ENCODE measurements around the gene TMEM178A. TPM values are rescaled to one million over a fixed set of nuclear protein-coding genes. Genes with fewer than 3 reads are reported as not detected.
A peak's percentile ranks its signal among the peaks of the same experiment; 100 is the strongest.

The TMEM178A gene
- total RNA-seq, 1 experiment from 2014 or later = not detected

DNA sequence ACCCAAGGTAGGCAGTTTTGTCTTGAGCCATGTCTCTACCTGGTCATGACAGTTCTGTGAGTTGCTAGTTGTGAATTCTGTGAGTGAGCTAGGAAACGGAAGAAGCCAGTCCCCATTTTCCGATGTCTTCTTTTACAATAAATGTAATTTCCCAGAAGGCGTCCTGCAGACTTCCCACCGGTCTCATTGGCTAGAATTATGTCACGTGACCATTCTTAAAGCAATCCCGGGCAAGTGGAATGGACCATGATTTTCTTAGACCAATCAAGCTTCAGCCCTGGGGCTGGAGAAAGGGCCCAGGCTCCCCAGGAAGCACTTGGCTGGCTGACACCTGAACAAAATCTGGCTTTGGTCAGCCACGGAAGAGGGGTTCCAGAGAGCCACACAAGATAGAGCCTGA lies 10.6 kb downstream of the TMEM178A start:
- no peak for DNase-seq (ENCODE audit: low spot score)

DNA sequence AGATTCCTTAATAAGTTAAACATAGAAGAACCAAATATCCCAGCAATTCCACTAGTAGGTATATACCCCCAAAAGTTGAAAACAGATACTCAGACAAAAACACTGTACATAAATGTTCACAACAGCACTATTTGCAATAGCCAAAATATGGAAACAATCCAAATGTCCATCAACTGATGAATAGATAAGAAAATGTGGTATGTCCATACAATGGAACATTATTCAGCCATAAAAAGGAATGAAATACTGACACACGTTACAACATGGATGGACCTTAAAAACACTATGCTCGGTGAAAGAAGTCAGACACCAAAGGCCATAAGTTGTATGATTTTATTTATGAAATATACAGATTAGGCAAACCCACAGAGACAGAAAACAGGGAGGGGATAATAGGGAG lies 12.5 kb downstream of the TMEM178A start:
- no peak for DNase-seq (ENCODE audit: low spot score)

DNA sequence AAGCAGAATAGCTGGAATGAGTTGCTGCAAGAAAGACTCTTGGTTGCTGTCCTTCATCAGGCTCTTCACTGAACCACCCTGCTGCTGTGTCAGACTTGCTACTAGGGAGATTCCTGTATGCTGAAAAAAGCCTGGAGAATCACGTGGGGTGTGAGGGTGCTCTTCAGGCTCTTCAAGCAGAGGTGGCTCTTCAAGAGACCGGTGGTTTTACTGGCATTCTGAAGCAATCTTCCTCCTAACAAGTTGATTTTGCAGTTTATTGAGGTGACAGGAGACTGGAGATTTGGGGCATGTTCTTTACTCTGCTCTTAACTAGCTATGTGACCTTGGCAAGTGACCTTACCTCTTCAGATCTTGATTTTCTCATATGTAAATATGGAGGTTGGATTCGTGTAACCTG lies 14.1 kb downstream of the TMEM178A start:
- DNase-seq (ENCODE audit: low spot score) = no peak

- DNase-seq (ENCODE audit: low spot score) = no peak
Observed at GRCh38 chr2:39682066-39682692, 16.5 kb downstream of the TMEM178A start.

DNA sequence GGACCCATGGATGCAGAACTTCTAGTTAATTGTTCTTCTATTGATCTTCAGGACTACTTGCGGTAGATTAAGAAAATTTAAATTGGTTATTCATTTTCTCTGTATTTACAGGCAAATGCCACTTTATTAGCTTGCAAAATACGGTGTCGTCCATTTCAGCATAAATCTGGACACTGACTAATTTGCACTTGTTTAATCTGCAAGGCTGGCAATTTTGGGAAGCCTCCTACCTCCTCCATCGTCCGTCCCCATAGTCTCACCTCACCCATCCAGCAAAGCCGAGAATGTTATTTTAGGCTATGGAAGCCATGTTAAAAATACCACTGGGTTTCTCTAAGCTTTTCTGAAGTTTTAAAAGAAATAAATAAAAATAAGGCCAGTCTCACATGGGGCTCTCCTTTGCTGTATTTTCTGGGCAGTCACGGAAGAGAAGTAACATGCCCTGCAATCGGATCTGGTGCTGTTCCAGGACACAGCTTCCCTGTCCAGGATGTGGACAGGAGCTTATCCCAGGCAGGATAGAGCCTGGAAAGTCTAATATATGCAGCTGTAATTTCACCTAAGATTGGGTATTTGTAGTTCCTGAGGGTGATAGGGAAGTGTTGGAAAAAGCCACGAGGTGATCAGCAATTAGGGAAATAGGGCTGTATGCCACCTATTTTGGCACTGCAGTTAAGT lies 17.4 kb downstream of the TMEM178A start:
- DNase-seq (ENCODE audit: low spot score) = no peak

DNA sequence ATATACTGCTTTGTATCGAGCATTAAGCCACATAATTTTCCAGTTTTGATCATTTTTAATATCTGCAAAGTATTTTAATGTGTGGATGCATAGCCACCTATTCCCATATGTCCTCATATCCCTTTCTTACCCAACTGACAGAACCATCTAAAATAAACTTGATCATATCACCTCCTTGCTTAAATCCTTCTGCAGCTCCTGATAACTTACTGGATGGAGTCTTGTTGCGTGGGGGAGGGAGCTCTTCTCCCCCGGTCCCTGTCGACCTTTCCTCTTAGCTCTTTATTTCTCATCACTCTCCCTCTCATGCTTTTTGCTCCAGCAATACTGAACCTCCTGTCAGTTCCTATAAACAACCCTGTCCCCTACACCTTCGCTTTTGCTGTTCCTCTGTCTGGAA lies 18.7 kb downstream of the TMEM178A start:
- no peak for DNase-seq (ENCODE audit: low spot score)

DNA sequence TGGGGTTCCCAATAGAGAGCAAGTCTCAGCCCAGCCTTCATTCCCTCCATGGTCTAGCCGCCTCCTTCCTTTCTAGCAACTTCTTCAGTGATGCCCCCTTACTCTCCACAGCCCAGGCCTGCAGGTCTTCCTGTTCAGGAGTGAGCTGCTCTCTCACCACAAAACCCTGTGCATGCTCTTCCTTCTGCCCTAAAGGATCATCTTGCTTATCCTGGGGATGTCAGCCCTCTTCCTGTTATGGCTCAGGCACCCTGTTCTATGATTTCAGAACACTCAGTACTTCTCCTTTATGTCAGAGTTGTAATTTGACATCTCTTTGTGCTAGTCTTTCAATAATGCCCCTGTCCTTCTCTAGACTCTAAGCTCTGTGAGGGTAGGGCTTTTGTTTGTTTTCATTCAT lies 19.4 kb downstream of the TMEM178A start:
- no peak for DNase-seq (ENCODE audit: low spot score)

DNA sequence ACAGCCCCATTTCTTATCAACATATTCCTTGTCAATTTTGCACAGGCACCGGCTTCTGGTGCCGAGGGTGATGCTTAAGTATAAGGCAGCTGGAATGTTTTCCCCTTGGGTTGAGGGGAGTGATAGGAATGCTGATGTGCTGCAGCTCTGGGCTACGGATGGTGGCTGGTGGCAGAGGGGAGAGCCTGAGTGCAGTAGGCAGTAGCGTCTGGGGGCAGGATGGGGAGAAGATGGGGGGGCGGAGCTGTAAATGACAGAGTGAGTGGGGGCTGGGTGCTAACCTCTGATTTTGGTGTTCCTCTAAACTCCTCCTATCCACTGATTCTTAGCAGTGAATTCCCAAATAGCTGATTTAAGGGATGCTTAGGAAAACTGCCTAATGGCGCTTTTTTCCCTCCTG lies 20.7 kb downstream of the TMEM178A start:
- DNase-seq (ENCODE audit: low spot score) = no peak

- no peak for DNase-seq (ENCODE audit: low spot score)
Observed at GRCh38 chr2:39688181-39688580, 22.5 kb downstream of the TMEM178A start.

DNA sequence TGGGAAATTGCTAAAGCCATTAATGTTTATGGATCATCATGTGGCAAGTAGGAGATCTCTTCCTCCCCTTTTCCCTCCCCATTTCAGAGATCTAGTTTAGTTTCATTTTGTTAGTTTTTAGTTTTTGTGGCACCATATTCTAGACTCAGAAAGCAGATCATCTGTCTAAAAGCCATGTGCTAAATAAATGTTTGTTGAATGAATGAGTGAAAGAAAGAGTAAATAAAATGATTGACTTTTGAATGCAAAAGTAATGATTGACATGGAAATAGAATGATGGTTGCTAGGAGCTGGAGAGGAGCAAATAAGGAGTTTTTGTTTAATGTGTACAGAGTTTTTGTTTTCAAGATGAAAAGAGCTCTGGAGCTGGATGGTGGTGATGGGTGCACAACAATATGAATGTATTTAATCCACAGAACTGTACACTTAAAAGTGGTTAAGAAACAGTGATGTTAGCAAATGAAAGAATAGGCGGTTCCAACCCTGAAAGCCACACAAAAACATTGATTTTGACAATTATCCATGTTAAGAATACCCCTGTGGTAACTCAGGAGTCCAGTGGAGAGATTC lies 23.6 kb downstream of the TMEM178A start:
- no peak for DNase-seq (ENCODE audit: low spot score)

GRCh38 chr2:39689876-39690275 lies 24.2 kb downstream of the TMEM178A start:
- no peak for DNase-seq (ENCODE audit: low spot score)

DNA sequence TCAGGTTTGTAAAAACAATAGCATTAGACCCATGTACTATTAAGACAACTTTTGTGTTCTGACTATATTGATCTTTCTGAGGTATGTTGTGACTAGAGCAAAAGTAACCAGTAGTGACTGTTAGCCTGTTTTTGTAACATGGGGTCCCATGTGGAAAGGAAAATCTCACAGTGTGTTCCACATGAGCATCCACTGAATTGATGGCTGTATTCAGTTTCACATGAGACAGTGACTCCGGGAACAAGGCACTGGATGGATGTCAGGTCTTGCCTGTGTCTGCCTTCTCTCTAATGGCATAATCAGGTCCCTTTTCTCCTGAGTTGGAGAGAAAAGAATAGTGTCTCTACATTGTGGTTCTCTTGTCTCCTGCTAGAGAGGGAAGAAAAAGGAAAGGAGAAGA lies 27.5 kb downstream of the TMEM178A start:
- DNase-seq (ENCODE audit: low spot score) = no peak

DNA sequence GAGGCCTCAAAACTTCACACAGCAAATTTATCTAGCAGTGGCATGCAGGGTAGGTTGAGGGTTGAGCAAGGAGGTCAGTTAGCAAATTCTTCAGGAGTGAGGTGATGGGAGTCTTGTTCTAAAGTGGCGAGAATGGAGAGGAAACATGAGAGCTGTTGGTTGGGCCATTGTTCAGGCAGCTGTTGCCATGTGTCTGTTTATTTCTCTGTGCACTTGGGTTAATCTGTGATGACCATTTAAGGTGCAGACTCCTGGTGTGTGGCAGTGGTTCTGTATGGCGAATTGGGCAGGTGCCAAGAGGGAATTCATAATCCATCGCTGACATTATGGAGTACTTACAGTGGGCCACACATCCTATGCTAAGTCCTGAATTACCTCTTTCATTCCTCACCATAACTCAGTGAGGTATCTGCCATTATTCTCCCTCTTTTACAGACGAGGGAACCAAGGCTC lies 30.4 kb downstream of the TMEM178A start:
- DNase-seq (ENCODE audit: low spot score) = no peak

DNA sequence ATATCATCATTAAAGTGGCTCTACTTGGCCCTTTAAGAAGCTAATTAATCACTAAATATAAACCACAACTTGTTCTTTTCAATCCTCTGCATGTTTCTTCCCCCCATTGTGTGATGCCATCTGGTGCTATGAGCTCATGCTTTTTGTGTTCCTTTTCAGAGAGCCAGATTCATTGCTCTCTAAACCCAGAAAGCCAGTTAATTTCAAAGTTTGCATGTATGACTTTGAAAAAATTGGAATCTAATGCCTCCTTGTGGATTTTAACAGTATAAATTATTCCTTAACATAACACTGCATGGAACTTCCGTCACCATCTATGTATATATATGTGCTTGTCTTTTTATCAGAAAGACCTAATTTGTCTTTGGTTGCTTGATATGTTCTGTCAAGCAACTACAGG lies 31.1 kb downstream of the TMEM178A start:
- peak; percentile 23 for DNase-seq (ENCODE audit: low spot score)

DNA sequence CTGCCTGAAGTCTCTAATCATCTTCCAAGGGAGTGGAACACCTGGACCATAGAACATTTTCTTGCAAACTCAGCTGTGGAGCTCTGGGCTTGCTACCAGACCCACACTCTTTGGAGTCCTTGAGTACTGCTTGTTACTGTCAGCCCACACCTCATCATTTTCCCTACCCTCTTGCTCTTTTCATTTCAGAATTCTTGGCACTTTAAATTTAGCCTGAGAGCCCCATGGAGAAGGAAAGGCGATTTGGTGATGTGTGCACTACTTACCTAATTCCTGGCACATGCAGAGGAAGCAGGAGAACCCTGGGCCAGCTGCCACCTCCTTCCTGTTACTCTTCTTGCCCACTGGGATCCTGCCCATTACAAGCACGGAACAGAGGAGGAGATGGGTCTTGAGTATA lies 31.7 kb downstream of the TMEM178A start:
- no peak for DNase-seq (ENCODE audit: low spot score)

GRCh38 chr2:39701137-39701536 lies 35.4 kb downstream of the TMEM178A start:
- DNase-seq (ENCODE audit: low spot score) = no peak

DNA sequence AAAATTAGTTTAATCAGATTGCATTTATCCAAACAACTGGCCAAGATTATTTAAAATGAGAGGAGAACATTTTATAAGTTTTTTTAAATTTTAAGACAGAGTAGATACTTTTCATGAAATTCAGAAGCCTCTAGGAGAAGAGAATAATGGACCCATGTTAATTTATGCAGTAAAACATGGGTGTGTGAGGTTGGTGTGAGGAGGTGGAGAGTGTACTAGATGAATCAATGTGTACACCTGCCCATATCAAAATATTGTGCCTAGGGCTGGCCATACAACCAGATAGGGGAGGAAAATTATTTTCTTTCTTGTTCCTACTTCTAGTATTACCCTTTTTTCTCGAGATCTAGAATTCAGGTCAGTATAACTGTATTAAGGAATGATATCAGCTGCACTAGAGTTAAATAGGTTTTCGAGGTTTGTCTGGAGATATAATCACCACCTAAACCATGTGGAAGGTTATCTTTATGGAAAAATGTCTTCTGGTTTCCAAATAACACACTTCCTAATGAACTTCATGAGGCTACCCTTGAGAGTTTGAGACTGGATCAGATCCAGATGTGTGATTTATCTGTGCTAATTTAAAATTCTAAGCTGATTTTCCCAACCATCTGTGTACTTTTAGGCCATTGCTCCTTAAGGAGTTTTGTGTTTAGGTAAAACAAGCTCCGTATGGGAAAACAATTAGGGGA lies 37.6 kb downstream of the TMEM178A start:
- DNase-seq (ENCODE audit: low spot score) = no peak

- no peak for DNase-seq (ENCODE audit: low spot score)
Observed at GRCh38 chr2:39704540-39704939, 38.8 kb downstream of the TMEM178A start.

GRCh38 chr2:39705638-39706037 lies 39.9 kb downstream of the TMEM178A start:
- DNase-seq (ENCODE audit: low spot score) = no peak

DNA sequence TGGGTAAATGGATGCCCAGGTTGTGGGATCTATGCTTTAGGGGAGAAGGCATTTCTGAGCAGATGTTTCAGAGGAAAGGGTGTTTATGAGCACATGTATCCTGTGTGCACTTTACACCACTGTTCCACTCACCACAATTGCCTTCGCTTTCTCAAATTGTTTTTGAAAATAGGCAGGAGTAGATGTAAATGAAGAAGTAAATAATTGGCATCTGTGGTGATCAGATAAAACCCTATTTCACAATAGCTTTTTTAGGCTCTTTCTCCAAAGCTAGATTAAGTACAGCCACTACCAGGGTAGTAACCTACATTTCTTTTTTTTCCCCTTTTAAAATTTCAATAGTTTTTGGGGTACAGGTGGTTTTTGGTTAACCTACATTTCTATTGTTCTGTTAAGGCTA lies 40.6 kb downstream of the TMEM178A start:
- no peak for DNase-seq (ENCODE audit: low spot score)

DNA sequence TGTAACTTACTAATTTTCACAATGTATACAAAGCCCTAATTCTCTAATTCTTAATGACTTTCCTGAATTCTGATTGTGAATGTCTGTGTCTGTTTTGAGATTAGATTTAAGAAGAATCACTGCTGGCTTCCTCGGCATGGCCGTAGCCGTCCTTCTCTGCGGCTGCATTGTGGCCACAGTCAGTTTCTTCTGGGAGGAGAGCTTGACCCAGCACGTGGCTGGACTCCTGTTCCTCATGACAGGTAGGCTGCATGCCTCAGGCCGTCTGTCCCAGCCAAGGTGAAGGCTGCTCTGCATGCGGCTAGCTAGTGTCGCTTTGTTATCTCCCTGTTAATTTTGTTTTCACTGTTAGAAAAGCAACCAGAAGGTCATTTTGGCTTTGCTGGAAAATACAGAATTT lies 41.2 kb downstream of the TMEM178A start:
- no peak for DNase-seq (ENCODE audit: low spot score)

- no peak for DNase-seq (ENCODE audit: low spot score)
Observed at GRCh38 chr2:39708003-39708402, 42.3 kb downstream of the TMEM178A start.

DNA sequence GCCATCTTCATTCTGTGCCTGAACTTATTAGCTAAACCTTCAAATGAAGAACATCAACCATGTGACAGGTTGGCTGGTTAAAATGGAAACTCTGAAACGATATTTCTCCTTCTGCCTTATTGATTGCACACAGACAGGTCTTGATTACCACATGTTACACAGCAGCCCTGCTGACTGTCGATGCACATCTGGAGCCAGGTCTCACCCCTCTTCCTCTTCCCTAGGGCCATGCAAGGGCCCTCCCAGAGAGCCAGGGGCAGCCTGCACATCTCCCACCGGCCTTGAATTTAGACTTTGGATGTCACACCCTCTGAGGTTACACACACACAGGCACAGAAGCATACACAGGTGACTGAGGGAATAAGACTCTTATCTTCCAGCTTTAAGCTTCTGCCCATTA lies 45.1 kb downstream of the TMEM178A start:
- DNase-seq (ENCODE audit: low spot score) = no peak

All from HT-29 (cell line).